H1 (cell line): ENCODE measurements around the gene TMEM150A. TPM values are rescaled to one million over a fixed set of nuclear protein-coding genes. Genes with fewer than 3 reads are reported as not detected.

ENCODE experiments used
- POU5F1 ChIP-seq: IDR thresholded peaks from 2 replicates; pipeline ENCODE4 v1.6.1; 2011; ENCODE audit warnings: low read depth, mild to moderate bottlenecking, low read length, moderate library complexity
- TAF1 ChIP-seq: IDR thresholded peaks from 2 replicates; pipeline ENCODE4 v1.6.1; 2011; ENCODE audit warnings: mild to moderate bottlenecking, low read depth, low read length
- polyA plus RNA-seq, 7 experiments: library from polyadenylated mRNA; depleted of rRNA in 3 of 7; stranded (reverse) in 5 of 7; unstranded in 2 of 7; fragments of >200 nt in 5 of 7; fragments of 200-250 nt in 2 of 7; gene quantifications; 1 replicate in 5 of 7; 2 replicates in 1 of 7; 4 replicates in 1 of 7; pipeline versions ENCODE4 v1.2.1 to v1.2.3, GENCODE V29; 2011 to 2013; ENCODE audit warnings: missing spikeins in 2 of 7, mixed read lengths in 2 of 7
- total RNA-seq: library from RNA; stranded (reverse); fragmentation: NEBNext Ultra II Directional; extraction: Animal tissue kit (Norgen Biotek cat#: 25700); gene quantifications from 2 replicates; pipeline ENCODE4 v1.2.1, GENCODE V29; 2021

The TMEM150A gene
- total and polyA plus RNA-seq, 2 of the 8 experiments (the other 6 are each of a cell fraction or from before 2014, with no cell fraction given): 19.8 to 29.9 TPM

DNA sequence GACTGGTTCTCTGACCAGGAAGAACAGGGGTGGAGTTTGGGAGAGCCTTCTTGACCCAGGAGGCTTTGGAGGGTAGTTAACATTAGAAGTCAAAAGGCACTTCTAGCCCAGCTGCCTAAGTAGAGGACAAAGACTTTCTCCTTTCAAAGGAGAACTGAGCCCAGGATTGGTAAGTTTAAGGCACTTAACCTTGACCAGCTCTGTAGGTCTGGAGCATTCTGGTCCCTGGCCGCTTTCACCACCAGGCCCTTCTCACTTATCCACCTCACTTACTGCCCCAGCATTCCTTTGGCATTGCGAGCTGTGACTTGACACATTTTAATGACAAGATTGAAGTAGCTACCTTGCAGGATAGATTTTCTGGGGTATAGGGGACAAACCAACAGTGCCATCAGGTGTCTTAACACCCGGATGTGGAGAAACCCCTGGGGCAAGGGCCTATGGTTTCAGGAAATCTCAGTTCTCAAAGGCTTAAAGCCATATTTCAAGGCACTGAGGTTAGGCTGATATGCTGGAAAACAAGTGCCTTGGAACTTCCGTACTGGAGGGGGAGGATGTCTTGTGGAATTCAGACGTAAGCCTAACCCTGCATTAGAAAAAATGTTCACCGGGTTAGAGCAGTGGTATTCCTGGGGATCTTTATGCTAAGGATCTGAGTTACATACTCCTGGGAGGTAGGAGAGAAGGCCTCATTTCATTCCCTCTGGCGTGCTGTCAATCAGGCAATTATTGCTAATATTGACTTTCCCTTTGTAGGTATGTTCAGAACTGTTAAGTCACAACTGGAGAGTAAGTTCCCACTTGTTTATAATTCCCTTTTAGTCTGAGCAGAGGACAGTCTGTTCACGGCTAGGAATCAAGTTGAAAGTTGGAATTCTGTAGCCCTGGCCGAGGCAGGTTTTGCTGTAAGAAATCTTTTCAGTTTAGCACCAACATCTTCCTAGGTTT, 5.0 kb upstream of the TMEM150A start (continued):
- TF ChIP-seq POU5F1 (no peak), TAF1 (no peak)
